HCT116 (cell line): ENCODE data around the gene SDCBP2. TPM values are rescaled to one million over a fixed set of nuclear protein-coding genes. Genes with fewer than 3 reads are reported as not detected.

Experiments
- ATAC-seq: fragments of 200-7000 bp; cut with Tn5 transposase; 2 replicates; pipeline ENCODE4 v1.9.1; 2020; ENCODE audit warnings: mild to moderate bottlenecking, moderate library complexity
- BruUV-seq: library from RNA; stranded (reverse); fragments of 400-500 nt; replicated peaks from 2 replicates; lab custom pipeline; 2021; lab: Mats Ljungman, UMichigan
- CTCF ChIA-PET: fragments of 300-600 bp; sonication (Branson Sonifier 250); formaldehyde crosslinking; loops from one replicate; lab custom pipeline; 2021; ENCODE audit warnings: antibody characterized with exemption; lab: Charles Lee
- POLR2A ChIA-PET: fragments of 300-600, 350-600 bp; sonication (Branson Sonifier 250); formaldehyde crosslinking; loops from one replicate; lab custom pipeline; 2021; ENCODE audit warnings: antibody characterized with exemption; lab: Charles Lee
- RAD21 ChIA-PET, 2 experiments: fragments of 300-600 bp; sonication (Branson Sonifier 250); formaldehyde crosslinking; loops; one replicate each; lab custom pipeline; 2023; ENCODE audit warnings: low total read pairs in 2 of 2; ENCODE audit not compliant: uncharacterized antibody in 2 of 2, unreplicated experiment in 2 of 2, low non-redundant PET in 1 of 2; lab: Charles Lee
- DNase-seq: peaks from one replicate; pipeline ENCODE4 v3.0.0-alpha.2; 2010; ENCODE audit warnings: low read depth, low spot score
- H2AFZ ChIP-seq: fragments of 200-600 bp; shearing (Covaris generic), sonication (generic); 2 replicates; pipeline ENCODE4 v1.6.1; 2017; ENCODE audit warnings: low read depth, mixed run types, mixed read lengths, antibody characterized with exemption, low read length; ENCODE audit not compliant: poor library complexity, severe bottlenecking
- H3K27ac ChIP-seq: 2 replicates; pipeline ENCODE4 v1.5.1; 2012; ENCODE audit warnings: low read depth, low read length
- H3K27me3 ChIP-seq: fragments of 200-600 bp; sonication (generic); 2 replicates; pipeline ENCODE4 v1.6.1; 2016; ENCODE audit warnings: mixed run types, low read length, mixed read lengths; ENCODE audit not compliant: insufficient read depth
- H3K36me3 ChIP-seq, 2 experiments: fragments of 200-500 bp in 1 of 2; fragments of 200-600 bp in 1 of 2; sonication (Bioruptor generic) in 1 of 2; sonication (generic) in 1 of 2; 2 replicates each; pipeline versions ENCODE4 v1.5.1 to v1.6.1; 2014 to 2016; ENCODE audit warnings: low read length in 2 of 2, inconsistent platforms in 1 of 2, mixed read lengths in 1 of 2, mixed run types in 1 of 2; ENCODE audit not compliant: insufficient read depth in 2 of 2, control insufficient read depth in 1 of 2
- H3K4me1 ChIP-seq, 2 experiments: fragments of 200-600 bp in 1 of 2; sonication (generic) in 1 of 2; 2 replicates each; pipeline versions ENCODE4 v1.5.1 to v1.6.1; 2012 to 2017; ENCODE audit warnings: low read length in 2 of 2, inconsistent platforms in 1 of 2, mild to moderate bottlenecking in 1 of 2, mixed read lengths in 1 of 2, mixed run types in 1 of 2, moderate library complexity in 1 of 2; ENCODE audit not compliant: insufficient read depth in 2 of 2, control insufficient read depth in 1 of 2
- H3K4me2 ChIP-seq: fragments of 200-600 bp; sonication (generic); 2 replicates; pipeline ENCODE4 v1.6.1; 2017; ENCODE audit warnings: mixed run types, low read length, mixed read lengths
- H3K4me3 ChIP-seq, 2 experiments: fragments of 200-600 bp in 1 of 2; sonication (generic) in 1 of 2; replicated peaks in 1 of 2; 2 replicates each; pipeline ENCODE4 v1.5.1; 2011 to 2016; ENCODE audit warnings: low read length in 2 of 2, control low read depth in 1 of 2, low read depth in 1 of 2, mild to moderate bottlenecking in 1 of 2, mixed read lengths in 1 of 2, mixed run types in 1 of 2
- H3K79me2 ChIP-seq: fragments of 200-600 bp; sonication (generic); 2 replicates; pipeline ENCODE4 v1.6.1; 2017; ENCODE audit warnings: mild to moderate bottlenecking, mixed run types, low read length, moderate library complexity, mixed read lengths; ENCODE audit not compliant: insufficient read depth
- H3K9ac ChIP-seq: fragments of 200-600 bp; sonication (generic); 2 replicates; pipeline ENCODE4 v1.6.1; 2016; ENCODE audit warnings: low read length, mixed read lengths
- H3K9me2 ChIP-seq: fragments of 200-600 bp; sonication (generic), shearing (Covaris generic); 2 replicates; pipeline ENCODE4 v1.6.1; 2017; ENCODE audit warnings: mixed run types, mild to moderate bottlenecking, moderate library complexity; ENCODE audit not compliant: insufficient read depth
- H3K9me3 ChIP-seq, 2 experiments: fragments of 200-500 bp in 1 of 2; fragments of 200-600 bp in 1 of 2; sonication (Bioruptor generic) in 1 of 2; sonication (generic) in 1 of 2; 2 replicates each; pipeline ENCODE4 v1.6.1; 2014 to 2017; ENCODE audit warnings: low read length in 2 of 2, mixed read lengths in 2 of 2, inconsistent platforms in 1 of 2, low read depth in 1 of 2, mild to moderate bottlenecking in 1 of 2, mixed run types in 1 of 2, moderate library complexity in 1 of 2; ENCODE audit not compliant: control insufficient read depth in 1 of 2, insufficient read depth in 1 of 2
- H4K20me1 ChIP-seq: fragments of 200-600 bp; sonication (generic), shearing (Covaris generic); 2 replicates; pipeline ENCODE4 v1.6.1; 2017; ENCODE audit warnings: mixed run types, mild to moderate bottlenecking, moderate library complexity; ENCODE audit not compliant: insufficient read depth
- CBX3 ChIP-seq: IDR thresholded peaks from 2 replicates; pipeline ENCODE4 v1.6.1; 2012; ENCODE audit warnings: low read depth
- CEBPB ChIP-seq: IDR thresholded peaks from 2 replicates; pipeline ENCODE4 v1.6.1; 2012; ENCODE audit warnings: low read depth
- CTCF ChIP-seq, 3 experiments: fragments of 200-600 bp in 1 of 3; sonication (generic) in 1 of 3; IDR thresholded peaks in 2 of 3; conservative IDR thresholded peaks in 1 of 3; 2 replicates each; pipeline ENCODE4 v1.5.1; 2012 to 2017; ENCODE audit warnings: low read depth in 2 of 3, low read length in 2 of 3, antibody characterized with exemption in 1 of 3, borderline replicate concordance in 1 of 3, control low read depth in 1 of 3, mild to moderate bottlenecking in 1 of 3, mixed read lengths in 1 of 3, mixed run types in 1 of 3, moderate library complexity in 1 of 3; ENCODE audit not compliant: insufficient read depth in 1 of 3
- ELF1 ChIP-seq: IDR thresholded peaks from 2 replicates; pipeline ENCODE4 v1.6.1; 2012; ENCODE audit warnings: low read depth, borderline replicate concordance
- EZH2 ChIP-seq: fragments of 200-600 bp; sonication (generic); IDR thresholded peaks from 2 replicates; pipeline ENCODE4 v1.6.1; 2017; ENCODE audit warnings: antibody characterized with exemption, mixed run types
- JUND ChIP-seq: IDR thresholded peaks from 2 replicates; pipeline ENCODE4 v1.6.1; 2012
- POLR2AphosphoS5 ChIP-seq: IDR thresholded peaks from 2 replicates; pipeline ENCODE4 v1.6.1; 2011; ENCODE audit warnings: mild to moderate bottlenecking, low read depth, low read length, moderate library complexity
- SIN3A ChIP-seq: IDR thresholded peaks from 2 replicates; pipeline ENCODE4 v1.6.1; 2012; ENCODE audit warnings: low read depth
- SP1 ChIP-seq: IDR thresholded peaks from 2 replicates; pipeline ENCODE4 v1.6.1; 2012; ENCODE audit warnings: low read depth
- SRF ChIP-seq: IDR thresholded peaks from 2 replicates; pipeline ENCODE4 v1.6.1; 2012; ENCODE audit warnings: low read depth
- TCF7L2 ChIP-seq: IDR thresholded peaks from 2 replicates; pipeline ENCODE4 v1.7.0; 2011; ENCODE audit warnings: borderline replicate concordance, inconsistent platforms; ENCODE audit not compliant: insufficient read depth, insufficient read length; ENCODE audit errors: extremely low read depth
- ZBTB33 ChIP-seq: IDR thresholded peaks from 2 replicates; pipeline ENCODE4 v1.6.1; 2011; ENCODE audit warnings: mild to moderate bottlenecking, low read length, moderate library complexity; ENCODE audit not compliant: insufficient replicate concordance; ENCODE audit errors: extremely low read depth
- ZFX ChIP-seq: fragments of 450-650 bp; IDR thresholded peaks from 2 replicates; pipeline ENCODE4 v1.6.1; 2017
- ZNF274 ChIP-seq: fragments of 200-500 bp; sonication (Bioruptor generic); IDR thresholded peaks from 2 replicates; pipeline ENCODE4 v1.6.1; 2014; ENCODE audit warnings: mild to moderate bottlenecking, low read depth, low read length, inconsistent platforms
- intact Hi-C: fragments of 100-400 bp; cut with micrococcal nuclease; formaldehyde crosslinking; loops from 2 replicates; pipeline ENCODE4 v1.10.0; 2022
- total RNA-seq: library from RNA; stranded (reverse); gene quantifications from one replicate; pipeline ENCODE4 v1.2.1, GENCODE V29; 2021; ENCODE audit not compliant: unreplicated experiment
- TF ChIP-seq, protein P1 (sequence below): IDR thresholded peaks from 2 replicates; pipeline ENCODE4 v1.6.1; 2012

Gene SDCBP2
- total RNA-seq, 1 experiment from 2014 or later = 3.4 TPM

DNA sequence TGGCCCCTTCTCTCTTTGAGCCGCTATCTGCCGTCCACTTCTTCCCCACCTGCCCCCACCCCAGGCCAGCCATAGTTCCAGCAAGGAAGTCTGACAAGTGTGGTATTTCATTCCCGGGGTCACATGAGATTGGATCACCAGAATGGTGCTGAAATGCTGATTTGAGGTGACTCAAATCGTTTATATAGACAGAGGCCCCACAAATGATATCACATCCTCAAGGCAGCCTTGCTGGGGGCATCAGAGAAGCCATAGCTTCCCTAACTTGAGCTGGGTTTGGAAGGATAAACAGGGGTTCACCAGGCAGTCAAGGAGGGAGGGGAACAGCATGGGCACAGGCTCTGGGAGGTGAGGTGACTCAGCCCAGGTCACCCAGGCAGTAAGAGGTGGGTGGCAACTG, 9.9 kb downstream of the SDCBP2 start:
- ChIA-PET RAD21 (no interaction called here), POLR2A (no interaction called here), CTCF (no interaction called here)
- Histone ChIP-seq H3K9me2 (no peaks in the 10 kb centered on the region), H4K20me1 (no peaks in the 10 kb centered on the region), H3K79me2 (no peaks in the 10 kb centered on the region), H2AFZ (no peak overlapping the region), H3K27me3 (no peaks in the 10 kb centered on the region), H3K4me2 (no peak overlapping the region), H3K4me3 (no peak overlapping the region), H3K36me3 (no peaks in the 10 kb centered on the region), H3K4me1 (peaks cover under 1 to 5% of the 10 kb centered on the region in 2 experiments; a peak in 2 of 4 replicates), H3K27ac (no peak overlapping the region), H3K9ac (no peak overlapping the region), H3K9me3 (no peaks in the 10 kb centered on the region)
- DNase-seq (no peak), ATAC-seq (no peak)
- TF ChIP-seq ZFX (no peak), CTCF (IDR thresholded peaks at IDR 0.05 in 2 of 3, conservative IDR thresholded peaks at IDR 0.05 in 1 of 3; ENCODE audit: borderline replicate concordance in 1 of 3, insufficient read depth in 1 of 3, low read depth in 2 of 3, low read length in 2 of 3) (no peak), POLR2AphosphoS5 (no peak), ELF1 (no peak)
- TF ChIP-seq, protein P1, sequence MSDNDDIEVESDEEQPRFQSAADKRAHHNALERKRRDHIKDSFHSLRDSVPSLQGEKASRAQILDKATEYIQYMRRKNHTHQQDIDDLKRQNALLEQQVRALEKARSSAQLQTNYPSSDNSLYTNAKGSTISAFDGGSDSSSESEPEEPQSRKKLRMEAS = no peak
- intact Hi-C loops = no loop called here
- BruUV-seq = no TSS peak

GRCh38 chr20:1317545-1318255, 11.2 kb downstream of the SDCBP2 start:
- ChIA-PET CTCF (no interaction called here), RAD21 (no interaction called here), POLR2A (no interaction called here)
- no peaks in the 10 kb centered on the region for H4K20me1 ChIP-seq
- H3K9ac ChIP-seq = no peak overlapping the region
- BruUV-seq = no TSS peak
- H3K4me2 ChIP-seq = no peak overlapping the region
- no peak for ATAC-seq
- no peak overlapping the region for H3K4me3 ChIP-seq
- no peaks in the 10 kb centered on the region for H3K27me3 ChIP-seq
- no peaks in the 10 kb centered on the region for H3K36me3 ChIP-seq
- no peaks in the 10 kb centered on the region for H3K9me3 ChIP-seq
- intact Hi-C loops = no loop called here
- no peak for DNase-seq
- no peaks in the 10 kb centered on the region for H3K79me2 ChIP-seq
- no peak overlapping the region for H3K27ac ChIP-seq
- H3K4me1 ChIP-seq = peaks cover 3 to 5% of the 10 kb centered on the region in 2 experiments; a peak in 2 of 4 replicates
- H3K9me2 ChIP-seq = no peaks in the 10 kb centered on the region
- no peak overlapping the region for H2AFZ ChIP-seq
- TF ChIP-seq ZBTB33 (no peak), CEBPB (no peak), ZNF274 (no peak), TCF7L2 (no peak), JUND (no peak), EZH2 (no peak), POLR2AphosphoS5 (no peak), SP1 (no peak), CBX3 (no peak), ZFX (no peak), ELF1 (no peak), SRF (no peak), SIN3A (no peak)
- TF ChIP-seq, protein P1 = no peak
